ENCODE results near the gene PCDHGA5.
"Not testable (repeated sequence)": the region's sequence is repeated elsewhere in the genome, so short reads cannot be mapped to it uniquely, and the experiment has no call there.

Gene PCDHGA5

GRCh38 chr5:141411575-141411974, 47.6 kb downstream of the PCDHGA5 start:
- Mint-ChIP-seq H3K4me3 (no peak overlapping the region), H3K36me3 (ENCODE audit: low read depth) (peaks cover 9% of the 10 kb centered on the region), H3K27me3 (peaks cover 81% of the 10 kb centered on the region), H3K4me1 (ENCODE audit: low read depth) (peaks cover 19% of the 10 kb centered on the region), H3K9me3 (peaks cover 23% of the 10 kb centered on the region), H3K27ac (no peak overlapping the region)
- DNase-seq: no peak

- Mint-ChIP-seq H3K27me3 (peaks cover 82% of the 10 kb centered on the region), H3K27ac (no peak within 1 kb of the TSS), H3K36me3 (ENCODE audit: low read depth) (peaks cover 9% of the 10 kb centered on the region), H3K4me1 (ENCODE audit: low read depth) (peaks cover 24% of the 10 kb centered on the region), H3K9me3 (peaks cover 25% of the 10 kb centered on the region), H3K4me3 (peak within 1 kb of the TSS; percentile 78)
- peak; percentile 63 for DNase-seq
Measured at GRCh38 chr5:141412854-141413539, 49.0 kb downstream of the PCDHGA5 start, which contains the start of gene PCDHGA10. Gene PCDHGA10, plus strand, starts transcription at chr5:141412987. Its CDS starts 189 bp downstream, at chr5:141413176.

- Mint-ChIP-seq H3K9me3 (peaks cover 30% of the 10 kb centered on the region), H3K4me1 (ENCODE audit: low read depth) (peaks cover 26% of the 10 kb centered on the region), H3K4me3 (peak overlapping the region; percentile 78), H3K27ac (no peak overlapping the region), H3K27me3 (peaks cover 82% of the 10 kb centered on the region), H3K36me3 (ENCODE audit: low read depth) (peaks cover 10% of the 10 kb centered on the region)
- no peak for DNase-seq
Measured at GRCh38 chr5:141413540-141414069, 49.6 kb downstream of the PCDHGA5 start.

GRCh38 chr5:141414548-141415274, 50.7 kb downstream of the PCDHGA5 start:
- Mint-ChIP-seq H3K4me1 (ENCODE audit: low read depth) (peaks cover 26% of the 10 kb centered on the region), H3K27me3 (peaks cover 81% of the 10 kb centered on the region), H3K9me3 (peaks cover 28% of the 10 kb centered on the region)
- not testable (repeated sequence) for H3K36me3 Mint-ChIP-seq (ENCODE audit: low read depth); H3K27ac Mint-ChIP-seq; DNase-seq; H3K4me3 Mint-ChIP-seq

- DNase-seq, H3K4me3 Mint-ChIP-seq, H3K27ac Mint-ChIP-seq: not testable (repeated sequence)
- Mint-ChIP-seq H3K9me3 (peaks cover 30% of the 10 kb centered on the region), H3K36me3 (ENCODE audit: low read depth) (peaks cover 11% of the 10 kb centered on the region), H3K4me1 (ENCODE audit: low read depth) (peaks cover 26% of the 10 kb centered on the region), H3K27me3 (peaks cover 81% of the 10 kb centered on the region)
Measured at GRCh38 chr5:141415275-141415618, 51.3 kb downstream of the PCDHGA5 start.

All from activated T-cell treated with anti-CD3 and anti-CD28 coated beads, Interleukin-2, amount 50 U/mL, for 24 hours (primary cell).